Measurements from ENCODE around the gene HOXB7.

Gene HOXB7

GRCh38 chr17:48594538-48595277 lies 16.1 kb downstream of the HOXB7 start:
- DNase-seq: no peak
- no peaks in the 10 kb centered on the region for H3K9me3 ChIP-seq (ENCODE audit: severe bottlenecking)
- no peak for TF ChIP-seq CTCF (IDR thresholded peaks at IDR 0.05; ENCODE audit: low read depth, low read length)
- H3K36me3 ChIP-seq: no peaks in the 10 kb centered on the region
- H3K27me3 ChIP-seq (ENCODE audit: insufficient read depth, low read depth, severe bottlenecking): peaks cover 95% of the 10 kb centered on the region
- H3K27ac ChIP-seq: no peak overlapping the region
- H3K4me3 ChIP-seq (ENCODE audit: low read depth, low read length): no peak overlapping the region

GRCh38 chr17:48593840-48594537 lies 16.8 kb downstream of the HOXB7 start:
- Histone ChIP-seq H3K4me3 (ENCODE audit: low read depth, low read length) (no peak overlapping the region), H3K36me3 (no peaks in the 10 kb centered on the region), H3K27me3 (ENCODE audit: insufficient read depth, low read depth, severe bottlenecking) (peaks cover 95% of the 10 kb centered on the region), H3K27ac (no peak overlapping the region), H3K9me3 (ENCODE audit: severe bottlenecking) (no peaks in the 10 kb centered on the region)
- peak; percentile 96 for TF ChIP-seq CTCF (IDR thresholded peaks at IDR 0.05; ENCODE audit: low read depth, low read length)
- peak; percentile 84 for DNase-seq

- TF ChIP-seq CTCF (IDR thresholded peaks at IDR 0.05; ENCODE audit: low read depth, low read length): no peak
- Histone ChIP-seq H3K9me3 (ENCODE audit: severe bottlenecking) (no peaks in the 10 kb centered on the region), H3K27ac (no peak within 1 kb of the TSS), H3K27me3 (ENCODE audit: insufficient read depth, low read depth, severe bottlenecking) (peaks cover 95% of the 10 kb centered on the region), H3K4me3 (ENCODE audit: low read depth, low read length) (peak within 1 kb of the TSS; percentile 29), H3K36me3 (no peaks in the 10 kb centered on the region)
- no peak for DNase-seq
Measured at GRCh38 chr17:48593126-48593829, 17.5 kb downstream of the HOXB7 start, which contains the start of gene HOXB5. Gene HOXB5, minus strand, starts transcription at chr17:48593779. Its CDS starts 97 bp downstream, at chr17:48593682.

- no peak for TF ChIP-seq CTCF (IDR thresholded peaks at IDR 0.05; ENCODE audit: low read depth, low read length)
- peaks cover 95% of the 10 kb centered on the region for H3K27me3 ChIP-seq (ENCODE audit: insufficient read depth, low read depth, severe bottlenecking)
Measured at GRCh38 chr17:48592577-48592976, 18.2 kb downstream of the HOXB7 start.

GRCh38 chr17:48592057-48592514 lies 18.7 kb downstream of the HOXB7 start:
- H3K9me3 ChIP-seq (ENCODE audit: severe bottlenecking): no peaks in the 10 kb centered on the region
- no peak overlapping the region for H3K27ac ChIP-seq
- DNase-seq: no peak
- no peak overlapping the region for H3K4me3 ChIP-seq (ENCODE audit: low read depth, low read length)
- H3K27me3 ChIP-seq (ENCODE audit: insufficient read depth, low read depth, severe bottlenecking): peaks cover 95% of the 10 kb centered on the region
- no peak for TF ChIP-seq CTCF (IDR thresholded peaks at IDR 0.05; ENCODE audit: low read depth, low read length)
- no peaks in the 10 kb centered on the region for H3K36me3 ChIP-seq

More at GRCh38 chr17:48592577-48592976, 18.2 kb downstream of the HOXB7 start:
- Histone ChIP-seq H3K27ac (no peak overlapping the region), H3K4me3 (ENCODE audit: low read depth, low read length) (no peak overlapping the region), H3K36me3 (no peaks in the 10 kb centered on the region), H3K9me3 (ENCODE audit: severe bottlenecking) (no peaks in the 10 kb centered on the region)
- DNase-seq: no peak
